OCI-LY3 (cell line): ENCODE measurements around the gene KDM4E.
"Not testable (repeated sequence)": the region's sequence is repeated elsewhere in the genome, so short reads cannot be mapped to it uniquely, and the experiment has no call there.

Experiments used
- H2AFZ ChIP-seq: fragments of 200-600, 300-600 bp; shearing (Covaris generic); 2 replicates; pipeline ENCODE4 v1.6.0; 2014; ENCODE audit warnings: antibody characterized with exemption, low read depth, low read length
- H3K27ac ChIP-seq: fragments of 200-600, 300-600 bp; sonication (generic); 2 replicates; pipeline ENCODE4 v1.5.1; 2014; ENCODE audit warnings: mild to moderate bottlenecking, low read length, moderate library complexity, mixed read lengths
- H3K27me3 ChIP-seq: fragments of 200-600, 300-600 bp; sonication (generic); 2 replicates; pipeline ENCODE4 v1.6.1; 2014; ENCODE audit warnings: low read depth, low read length, mixed read lengths
- H3K36me3 ChIP-seq: fragments of 200-600, 300-600 bp; sonication (generic); replicated peaks from 2 replicates; pipeline ENCODE3; 2014; ENCODE audit warnings: low read depth, low read length, mixed read lengths
- H3K4me1 ChIP-seq: fragments of 300-600, 200-600 bp; sonication (generic); 2 replicates; pipeline ENCODE4 v1.6.1; 2014; ENCODE audit warnings: low read length, mixed read lengths
- H3K4me2 ChIP-seq: fragments of 200-600, 300-600 bp; sonication (generic); 2 replicates; pipeline ENCODE4 v1.6.1; 2014; ENCODE audit warnings: low read length, mixed read lengths
- H3K4me3 ChIP-seq: fragments of 300-600, 200-600 bp; sonication (generic); 2 replicates; pipeline ENCODE4 v1.5.1; 2014; ENCODE audit warnings: antibody characterized with exemption, mild to moderate bottlenecking, low read length, moderate library complexity
- H3K79me2 ChIP-seq: fragments of 300-600, 200-600 bp; shearing (Covaris generic); 2 replicates; pipeline ENCODE4 v1.6.1; 2014; ENCODE audit warnings: mild to moderate bottlenecking, low read length, mixed read lengths
- H3K9ac ChIP-seq: fragments of 300-600, 200-600 bp; shearing (Covaris generic); 2 replicates; pipeline ENCODE4 v1.6.0; 2014; ENCODE audit warnings: mild to moderate bottlenecking, low read length, moderate library complexity
- H3K9me3 ChIP-seq: fragments of 200-600, 300-600 bp; shearing (Covaris generic); 2 replicates; pipeline ENCODE4 v1.6.1; 2014; ENCODE audit warnings: low read length, mixed read lengths; ENCODE audit not compliant: insufficient read depth
- H4K20me1 ChIP-seq: fragments of 200-600, 300-600 bp; sonication (generic); 2 replicates; pipeline ENCODE4 v1.6.1; 2016; ENCODE audit warnings: low read length, mixed read lengths; ENCODE audit not compliant: insufficient read depth
- EZH2phosphoT487 ChIP-seq: fragments of 200-600 bp; shearing (Covaris generic); IDR thresholded peaks from 2 replicates; pipeline ENCODE4 v1.6.1; 2018; ENCODE audit warnings: antibody characterized with exemption, mixed run types, low read depth
- TF ChIP-seq, protein P1 (sequence below): fragments of 200-600, 300-600 bp; sonication (generic); IDR thresholded peaks from 2 replicates; pipeline ENCODE4 v1.5.1; 2014; ENCODE audit warnings: antibody characterized with exemption, low read length, low read depth

KDM4E gene

DNA sequence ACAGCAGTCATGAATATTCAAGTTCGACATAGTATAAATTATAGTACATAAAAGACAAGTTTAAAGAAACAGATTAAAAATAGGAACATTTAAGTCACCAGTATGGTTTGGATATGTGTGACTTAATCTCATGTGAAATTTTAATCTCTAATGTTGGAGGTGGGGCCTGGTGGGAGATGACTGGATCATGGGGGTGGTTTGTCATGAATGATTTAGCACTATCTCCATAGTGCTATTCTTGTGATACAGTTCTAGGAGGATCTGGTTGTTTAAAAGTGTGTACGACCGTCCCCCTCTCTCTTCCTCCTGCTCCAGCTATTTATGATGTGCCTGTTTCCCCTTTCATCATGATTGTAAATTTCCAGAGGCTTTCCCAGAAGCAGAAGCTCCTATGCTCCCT is 3.3 kb downstream of the KDM4E start:
- Histone ChIP-seq H3K4me1 (no peaks in the 10 kb centered on the region), H3K79me2 (no peaks in the 10 kb centered on the region), H3K9ac (no peak overlapping the region), H3K27me3 (no peaks in the 10 kb centered on the region), H3K27ac (no peak overlapping the region), H4K20me1 (no peaks in the 10 kb centered on the region), H2AFZ (no peak overlapping the region), H3K9me3 (no peaks in the 10 kb centered on the region), H3K36me3 (no peaks in the 10 kb centered on the region), H3K4me3 (no peak overlapping the region), H3K4me2 (no peak overlapping the region)
- TF ChIP-seq, protein P1, sequence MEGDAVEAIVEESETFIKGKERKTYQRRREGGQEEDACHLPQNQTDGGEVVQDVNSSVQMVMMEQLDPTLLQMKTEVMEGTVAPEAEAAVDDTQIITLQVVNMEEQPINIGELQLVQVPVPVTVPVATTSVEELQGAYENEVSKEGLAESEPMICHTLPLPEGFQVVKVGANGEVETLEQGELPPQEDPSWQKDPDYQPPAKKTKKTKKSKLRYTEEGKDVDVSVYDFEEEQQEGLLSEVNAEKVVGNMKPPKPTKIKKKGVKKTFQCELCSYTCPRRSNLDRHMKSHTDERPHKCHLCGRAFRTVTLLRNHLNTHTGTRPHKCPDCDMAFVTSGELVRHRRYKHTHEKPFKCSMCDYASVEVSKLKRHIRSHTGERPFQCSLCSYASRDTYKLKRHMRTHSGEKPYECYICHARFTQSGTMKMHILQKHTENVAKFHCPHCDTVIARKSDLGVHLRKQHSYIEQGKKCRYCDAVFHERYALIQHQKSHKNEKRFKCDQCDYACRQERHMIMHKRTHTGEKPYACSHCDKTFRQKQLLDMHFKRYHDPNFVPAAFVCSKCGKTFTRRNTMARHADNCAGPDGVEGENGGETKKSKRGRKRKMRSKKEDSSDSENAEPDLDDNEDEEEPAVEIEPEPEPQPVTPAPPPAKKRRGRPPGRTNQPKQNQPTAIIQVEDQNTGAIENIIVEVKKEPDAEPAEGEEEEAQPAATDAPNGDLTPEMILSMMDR = no peak
- no peak for TF ChIP-seq EZH2phosphoT487

DNA sequence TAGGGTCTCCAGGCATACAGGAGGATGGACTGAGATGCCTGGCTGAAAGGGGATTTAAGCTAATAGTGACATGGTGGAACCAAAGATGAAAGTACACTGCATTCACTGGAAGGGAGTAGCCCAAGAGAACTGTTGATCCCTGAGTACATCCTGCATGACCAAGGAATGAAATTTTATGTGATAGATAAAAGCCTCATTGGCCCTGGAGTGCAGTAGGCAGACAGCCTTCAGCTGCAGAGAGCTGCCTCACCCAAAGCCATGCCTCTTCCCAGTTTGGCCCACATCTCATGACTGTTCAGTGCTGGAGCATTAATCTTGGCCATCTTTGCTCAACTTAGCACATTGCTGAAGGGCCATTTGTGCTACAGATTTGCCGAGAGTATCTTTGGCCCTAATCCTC is 8.0 kb downstream of the KDM4E start:
- TF ChIP-seq, protein P1 = no peak
- no peak for TF ChIP-seq EZH2phosphoT487
- no peak overlapping the region for H3K4me3 ChIP-seq
- H3K9me3 ChIP-seq = no peaks in the 10 kb centered on the region
- H3K4me1 ChIP-seq = no peaks in the 10 kb centered on the region
- H3K27ac ChIP-seq = no peak overlapping the region
- H3K27me3 ChIP-seq = no peaks in the 10 kb centered on the region
- no peaks in the 10 kb centered on the region for H4K20me1 ChIP-seq
- H2AFZ ChIP-seq = no peak overlapping the region
- no peak overlapping the region for H3K4me2 ChIP-seq
- no peaks in the 10 kb centered on the region for H3K79me2 ChIP-seq
- no peaks in the 10 kb centered on the region for H3K36me3 ChIP-seq
- H3K9ac ChIP-seq = no peak overlapping the region

GRCh38 chr11:95035316-95035715 is 10.3 kb downstream of the KDM4E start:
- Histone ChIP-seq H3K9ac (no peak overlapping the region), H4K20me1 (no peaks in the 10 kb centered on the region), H2AFZ (no peak overlapping the region), H3K4me2 (no peak overlapping the region), H3K79me2 (no peaks in the 10 kb centered on the region), H3K9me3 (no peaks in the 10 kb centered on the region), H3K27ac (no peak overlapping the region), H3K4me1 (no peaks in the 10 kb centered on the region), H3K4me3 (no peak overlapping the region), H3K27me3 (no peaks in the 10 kb centered on the region), H3K36me3 (no peaks in the 10 kb centered on the region)
- TF ChIP-seq, protein P1 = no peak
- no peak for TF ChIP-seq EZH2phosphoT487

- H3K4me1 ChIP-seq, H3K36me3 ChIP-seq, H3K4me3 ChIP-seq, H3K4me2 ChIP-seq, H2AFZ ChIP-seq, H4K20me1 ChIP-seq, H3K79me2 ChIP-seq, H3K27ac ChIP-seq, H3K9me3 ChIP-seq, H3K9ac ChIP-seq, H3K27me3 ChIP-seq: not testable (repeated sequence)
Observed at GRCh38 chr11:95037356-95038035, 12.4 kb downstream of the KDM4E start.
